ENCODE results near the gene ZNF384. TPM values are rescaled to one million over a fixed set of nuclear protein-coding genes. Genes with fewer than 3 reads are reported as not detected.

Gene ZNF384
- total and polyA plus RNA-seq, 2 of the 8 experiments (the other 6 are each of a cell fraction or from before 2014, with no cell fraction given), result 59.0 to 59.6 TPM

DNA sequence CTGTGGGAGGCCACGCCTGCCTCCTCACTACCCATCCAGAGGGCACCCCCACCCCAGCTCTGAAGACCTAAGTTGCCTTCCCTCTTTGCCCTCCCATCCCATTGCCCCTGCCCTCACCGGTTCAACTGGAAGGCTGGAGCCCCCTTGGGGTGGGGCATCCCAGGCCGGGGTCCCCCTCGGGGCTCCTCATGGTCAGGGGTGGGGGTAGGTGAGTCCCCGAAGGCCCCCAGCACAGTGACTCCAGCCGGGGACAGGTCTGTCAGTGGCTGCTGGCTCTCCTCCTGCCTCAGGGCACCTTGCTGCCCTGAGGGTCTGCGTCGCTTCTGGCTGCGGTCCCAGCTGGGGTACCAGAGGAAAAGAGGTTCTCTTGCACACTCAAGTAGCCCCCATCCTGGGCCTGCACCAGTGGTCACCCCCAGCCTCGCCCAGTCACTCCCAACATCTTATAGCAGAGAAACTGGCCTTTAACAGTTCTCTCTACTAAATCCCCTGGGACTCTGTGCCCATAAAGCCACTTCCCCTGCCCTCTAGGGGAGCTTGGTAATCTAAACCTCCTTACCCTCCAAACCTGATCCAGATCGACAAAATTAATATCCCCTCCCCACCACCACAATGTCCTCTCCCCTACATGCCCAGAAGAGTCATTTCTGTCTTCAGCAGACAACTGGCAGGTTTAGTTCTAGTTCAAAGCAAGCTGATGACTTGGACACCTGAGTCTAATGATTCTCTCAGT is 6.3 kb upstream of the ZNF384 start:
- H3K14ac ChIP-seq (ENCODE audit: insufficient read length), result no peak overlapping the region
- no peak overlapping the region for H2BK12ac ChIP-seq (ENCODE audit: low read depth, low read length)
- H2AK5ac ChIP-seq (ENCODE audit: low read depth, low read length), result no peak overlapping the region
- no peak overlapping the region for H2BK5ac ChIP-seq (ENCODE audit: low read depth, low read length)
- no peak overlapping the region for H2BK20ac ChIP-seq (ENCODE audit: low read length)
- no peak overlapping the region; the same call in 1 of the 2 replicates for H4K8ac ChIP-seq (ENCODE audit: extremely low read depth, insufficient read depth, low read length)
- DNase-seq (ENCODE audit: low read depth in 1 of 2, low spot score in 2 of 2) (no peak), FAIRE-seq (no peak)
- peaks cover 0 to 6% (median 4%) of the 10 kb centered on the region in 4 experiments; a peak in 2 of 7 replicates for H3K27me3 ChIP-seq (replicated peaks in 1 of 4; ENCODE audit: control insufficient read depth in 3 of 4, extremely low read depth in 1 of 4, insufficient read depth in 3 of 4, low read length in 3 of 4)
- H3K9me3 ChIP-seq (ENCODE audit: insufficient read depth in 2 of 2, low read depth in 1 of 2, low read length in 1 of 2), result no peaks in the 10 kb centered on the region
- no peaks in the 10 kb centered on the region for H4K20me1 ChIP-seq (replicated peaks in 1 of 2; ENCODE audit: control insufficient read depth in 1 of 2, insufficient read depth in 2 of 2, low read length in 2 of 2)
- WGBS, 2 experiments (ENCODE audit: extremely low coverage in 1 of 2, insufficient coverage in 1 of 2, insufficient read length in 1 of 2, insufficient replicate concordance in 2 of 2, low coverage in 1 of 2, low lambda C conversion rate in 2 of 2, missing lambda C conversion rate in 1 of 2), result 91% methylated on average over 11 of the region's 11 CpGs; no CpG with 5 or more reads in 1 of the 2 experiments
- H3K4me2 ChIP-seq (ENCODE audit: insufficient read depth in 1 of 2, low read depth in 2 of 2, low read length in 2 of 2), result no peak overlapping the region
- peaks cover 0 to 4% (median 2%) of the 10 kb centered on the region in 4 experiments; a peak in 1 of 7 replicates for H3K4me1 ChIP-seq (replicated peaks in 1 of 4; ENCODE audit: control insufficient read depth in 3 of 4, insufficient read depth in 4 of 4, low read length in 3 of 4)
- no peaks in the 10 kb centered on the region for H3K79me2 ChIP-seq (ENCODE audit: control insufficient read depth in 1 of 2, insufficient read depth in 2 of 2, low read length in 2 of 2)
- TF ChIP-seq CTBP2 (IDR thresholded peaks at IDR 0.05; ENCODE audit: borderline replicate concordance, insufficient read depth, insufficient read length, low read length) (no peak), RXRA (IDR thresholded peaks at IDR 0.05; ENCODE audit: insufficient read depth, low read depth, low read length) (no peak), CBX5 (IDR thresholded peaks at IDR 0.05; ENCODE audit: low read depth, low read length) (no peak), HDAC6 (IDR thresholded peaks at IDR 0.05; ENCODE audit: low read depth, low read length) (no peak)
- H3K18ac ChIP-seq (ENCODE audit: extremely low read depth, low read length), result no peak overlapping the region
- no peak overlapping the region for H4K91ac ChIP-seq (replicated peaks; ENCODE audit: insufficient read length, low read length)
- no peak overlapping the region for H2BK15ac ChIP-seq (ENCODE audit: low read length)
- peaks cover 11% of the 10 kb centered on the region for H3K23me2 ChIP-seq (ENCODE audit: low read depth, low read length)
- H3K56ac ChIP-seq (replicated peaks; ENCODE audit: insufficient read length, low read depth, low read length), result no peak overlapping the region
- ChIA-PET POLR2A (ENCODE audit: partially characterized antibody) (interaction anchor here (0.7 to 2.2 kb wide), 9 partner anchors 20 to 327 kb away, joined by 3 to 11 read pairs (median 5); partner anchors contain the start of gene GAPDH), CTCF (ENCODE audit: partially characterized antibody) (interaction anchor here (0.6 to 4.5 kb wide), 16 partner anchors 11 to 249 kb away, joined by 3 to 39 read pairs (median 4); partner anchors contain the start of genes C12orf57, LPAR5 and RNU7-1)
- H3K79me1 ChIP-seq (ENCODE audit: low read depth, low read length), result no peaks in the 10 kb centered on the region; the same call in 1 of the 2 replicates
- H3K4me3 ChIP-seq (ENCODE audit: extremely low read depth in 1 of 4, insufficient read depth in 2 of 4, low read depth in 3 of 4, low read length in 4 of 4), result no peak overlapping the region
- no peak overlapping the region for H3K23ac ChIP-seq (ENCODE audit: insufficient read length)
- no peak overlapping the region for H2BK120ac ChIP-seq (replicated peaks; ENCODE audit: low read depth, low read length)
- H3K9ac ChIP-seq (replicated peaks in 1 of 4; ENCODE audit: extremely low read depth in 1 of 4, low read depth in 3 of 4, low read length in 3 of 4), result no peak overlapping the region
- H3K36me3 ChIP-seq (ENCODE audit: control insufficient read depth in 2 of 4, insufficient read depth in 4 of 4, low read length in 3 of 4), result peaks cover 0 to 3% (median 1%) of the 10 kb centered on the region in 4 experiments; a peak in 1 of 8 replicates
- no peak overlapping the region for H2AFZ ChIP-seq (ENCODE audit: low read length)
- H4K5ac ChIP-seq (ENCODE audit: insufficient read length, low read depth, low read length), result no peak overlapping the region
- H3K27ac ChIP-seq (ENCODE audit: low read depth, low read length), result no peak overlapping the region
- H3K4ac ChIP-seq (replicated peaks; ENCODE audit: insufficient read length, low read depth, low read length), result no peak overlapping the region

Measured in H1 (cell line).